HG03045 (cell line): ENCODE results near the gene SPATA17.

Source experiments
- ATAC-seq: cut with Tn5 transposase; IDR thresholded peaks from one replicate; pipeline ENCODE4 v1.9.1; 2021; ENCODE audit warnings: mild to moderate bottlenecking, moderate library complexity; ENCODE audit not compliant: unreplicated experiment

SPATA17 gene

DNA sequence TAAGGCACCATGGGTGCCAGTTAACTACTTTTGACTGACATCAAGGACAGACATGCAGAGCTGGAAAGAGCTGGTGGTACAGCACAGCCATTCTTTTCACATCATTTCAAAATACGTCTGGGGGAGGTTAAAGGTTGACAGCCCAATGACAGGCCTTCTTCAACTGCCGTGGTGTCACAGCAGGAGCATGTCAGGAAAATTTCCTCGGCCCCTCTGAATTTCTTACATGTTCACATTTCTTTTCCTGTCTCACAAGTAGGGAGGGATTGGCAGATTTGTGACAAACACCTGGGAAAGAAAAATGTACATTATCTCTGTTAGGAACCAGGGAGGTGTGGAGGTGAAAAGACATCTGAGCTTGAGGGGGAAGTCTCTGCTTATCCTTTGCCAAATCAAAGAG is 279.1 kb downstream of the SPATA17 start:
- no peak for ATAC-seq

DNA sequence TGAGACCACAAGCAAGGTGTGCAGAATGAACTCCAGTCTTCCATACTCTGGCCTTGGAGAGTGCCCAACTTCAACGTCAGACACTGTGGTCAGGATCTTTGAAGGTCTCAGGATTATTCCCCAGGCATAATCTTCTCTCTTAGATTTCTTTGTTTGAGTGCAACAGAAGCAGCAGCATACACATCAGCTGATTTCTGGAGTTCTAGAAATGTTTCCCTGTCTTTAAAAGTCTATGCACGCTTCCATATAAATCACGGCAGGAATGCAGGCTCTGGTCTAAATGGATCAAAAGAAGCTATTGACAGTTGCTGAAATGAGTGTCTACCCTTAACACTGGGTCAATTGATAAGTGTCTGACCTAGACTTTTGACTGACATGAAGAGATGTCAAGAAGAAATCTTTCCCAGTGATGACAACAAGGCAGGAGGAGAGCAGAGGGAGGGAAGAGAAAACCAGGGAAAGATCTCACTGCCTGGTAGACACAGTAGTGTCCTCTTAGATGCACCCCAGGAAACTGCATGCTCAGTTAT is 279.7 kb downstream of the SPATA17 start:
- no peak for ATAC-seq

DNA sequence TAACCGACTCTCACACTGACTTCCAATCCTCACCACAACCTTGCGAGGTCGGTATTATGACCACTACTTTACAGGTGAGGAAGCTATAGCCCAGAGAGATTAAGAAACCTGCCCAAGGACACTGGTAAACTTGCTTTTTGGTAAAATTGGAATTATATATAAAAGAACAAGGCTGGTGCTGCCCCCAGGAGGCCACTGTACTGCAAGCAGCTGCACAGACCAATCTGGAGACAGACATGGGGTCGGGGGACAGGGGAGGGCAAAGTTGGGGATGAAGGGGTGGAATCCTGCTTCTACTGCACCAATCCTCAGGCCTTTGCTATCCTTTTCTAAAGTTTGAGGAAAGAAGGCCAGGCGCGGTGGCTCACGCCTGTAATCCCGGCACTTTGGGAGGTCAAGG is 280.8 kb downstream of the SPATA17 start:
- ATAC-seq, result no peak

DNA sequence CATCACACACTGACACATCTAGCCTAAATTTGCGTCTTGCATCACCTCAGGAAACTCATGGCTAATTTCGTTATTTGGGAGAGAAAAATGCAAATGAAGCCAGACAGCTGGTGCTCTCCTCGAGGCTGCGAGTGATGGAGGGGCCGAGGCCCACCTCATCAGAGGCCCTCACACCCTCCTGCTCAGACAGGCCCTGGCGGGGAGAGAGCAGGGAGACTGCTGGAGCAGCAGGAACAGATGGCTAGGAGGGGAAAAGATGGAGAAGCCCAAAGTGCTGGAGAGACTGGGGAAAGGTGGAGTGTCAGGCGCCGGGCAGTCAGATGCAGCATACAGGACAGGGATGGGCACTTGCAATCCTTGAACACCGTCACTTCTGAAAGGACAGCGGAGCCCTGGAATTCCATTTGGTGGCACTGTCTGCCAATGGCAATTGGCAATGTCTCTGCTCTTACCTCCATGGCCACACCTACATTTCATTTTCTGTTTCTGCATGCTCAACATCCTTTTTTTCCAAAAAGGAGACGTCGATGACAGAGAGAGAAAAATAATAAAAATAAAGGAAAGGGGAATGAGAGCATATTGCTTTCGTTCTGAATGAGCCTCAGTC is 286.2 kb downstream of the SPATA17 start:
- no peak for ATAC-seq

DNA sequence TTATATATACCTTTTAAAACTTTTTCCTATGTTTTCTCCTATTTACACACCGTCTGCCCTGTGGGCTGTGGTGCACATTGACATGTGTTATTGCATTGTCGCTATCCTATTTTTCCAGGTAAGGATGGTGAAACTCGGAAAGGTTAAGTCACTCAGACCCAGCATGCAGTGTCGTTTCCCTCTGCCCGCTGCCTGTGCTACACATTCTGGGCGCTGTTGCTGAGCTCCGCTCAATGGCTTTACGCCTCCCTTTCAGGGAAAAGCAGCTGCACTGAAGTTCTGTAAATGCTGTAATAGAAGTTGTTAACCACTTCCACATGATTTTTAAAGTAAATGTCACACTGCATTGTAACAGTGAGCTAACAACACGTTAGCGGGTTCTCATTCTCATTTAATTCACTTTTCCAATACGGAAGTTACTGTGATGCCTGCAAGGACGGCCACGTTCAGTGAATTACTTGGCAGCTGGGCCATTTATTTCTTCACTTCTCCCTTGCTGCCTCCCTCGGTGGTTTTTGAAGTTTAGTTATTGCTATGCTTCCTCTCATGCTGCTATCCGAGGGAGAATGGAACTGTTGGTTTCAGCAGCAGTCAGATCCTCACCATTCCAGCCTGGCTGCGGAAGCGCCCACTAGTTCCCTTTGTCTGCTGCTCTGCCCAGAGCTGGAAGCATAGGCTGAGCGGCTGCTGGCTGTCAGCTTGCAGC is 288.7 kb downstream of the SPATA17 start:
- ATAC-seq, result no peak
